ENCODE data around the gene DCBLD1. TPM values are rescaled to one million over a fixed set of nuclear protein-coding genes. Genes with fewer than 3 reads are reported as not detected.

DCBLD1 gene
- total RNA-seq, 1 experiment from 2014 or later = 28.2 TPM

DNA sequence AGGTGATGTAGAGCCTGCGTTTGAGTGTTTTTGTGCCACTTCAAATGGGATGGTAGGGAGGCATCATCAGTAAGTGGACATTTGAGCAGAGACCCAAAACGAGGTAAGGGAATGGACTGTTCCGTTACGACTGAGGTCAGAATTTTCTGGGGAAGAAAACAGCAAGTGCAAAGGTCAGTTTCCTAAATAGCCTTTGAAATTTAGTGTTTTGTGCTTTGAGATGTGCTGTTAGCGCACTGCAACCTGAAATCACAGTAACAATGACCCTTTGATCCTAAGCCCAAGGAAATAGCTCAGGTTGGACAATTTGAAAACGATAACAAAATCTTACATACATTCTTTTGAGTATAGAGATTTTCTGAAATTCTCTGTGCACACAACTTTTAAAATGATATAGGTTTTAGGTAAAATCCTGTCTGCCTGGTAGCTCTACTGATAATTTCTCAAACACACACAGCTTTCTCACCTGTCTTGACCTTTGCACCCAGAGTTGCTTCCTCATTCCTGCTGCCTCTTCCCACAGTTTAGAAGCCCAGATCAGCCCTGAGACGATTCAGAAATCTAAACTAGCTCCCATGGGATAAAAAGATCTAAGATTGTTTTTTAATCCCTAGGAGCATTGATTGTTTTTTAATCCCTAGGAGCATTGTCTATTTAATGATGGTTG is 22.1 kb downstream of the DCBLD1 start:
- BruUV-seq (replicated peaks) = no TSS peak
- TF ChIP-seq, protein P1, sequence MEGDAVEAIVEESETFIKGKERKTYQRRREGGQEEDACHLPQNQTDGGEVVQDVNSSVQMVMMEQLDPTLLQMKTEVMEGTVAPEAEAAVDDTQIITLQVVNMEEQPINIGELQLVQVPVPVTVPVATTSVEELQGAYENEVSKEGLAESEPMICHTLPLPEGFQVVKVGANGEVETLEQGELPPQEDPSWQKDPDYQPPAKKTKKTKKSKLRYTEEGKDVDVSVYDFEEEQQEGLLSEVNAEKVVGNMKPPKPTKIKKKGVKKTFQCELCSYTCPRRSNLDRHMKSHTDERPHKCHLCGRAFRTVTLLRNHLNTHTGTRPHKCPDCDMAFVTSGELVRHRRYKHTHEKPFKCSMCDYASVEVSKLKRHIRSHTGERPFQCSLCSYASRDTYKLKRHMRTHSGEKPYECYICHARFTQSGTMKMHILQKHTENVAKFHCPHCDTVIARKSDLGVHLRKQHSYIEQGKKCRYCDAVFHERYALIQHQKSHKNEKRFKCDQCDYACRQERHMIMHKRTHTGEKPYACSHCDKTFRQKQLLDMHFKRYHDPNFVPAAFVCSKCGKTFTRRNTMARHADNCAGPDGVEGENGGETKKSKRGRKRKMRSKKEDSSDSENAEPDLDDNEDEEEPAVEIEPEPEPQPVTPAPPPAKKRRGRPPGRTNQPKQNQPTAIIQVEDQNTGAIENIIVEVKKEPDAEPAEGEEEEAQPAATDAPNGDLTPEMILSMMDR (IDR thresholded peaks at IDR 0.05; ENCODE audit: unreplicated experiment) = no peak
- Mint-ChIP-seq H3K27ac (ENCODE audit: unreplicated experiment) (peak overlapping the region; percentile 22), H3K4me3 (ENCODE audit: low read depth, unreplicated experiment) (no peak overlapping the region), H3K36me3 (ENCODE audit: insufficient read depth, unreplicated experiment) (peaks cover 8% of the 10 kb centered on the region), H3K9me3 (ENCODE audit: low read depth, unreplicated experiment) (no peaks in the 10 kb centered on the region), H3K27me3 (ENCODE audit: unreplicated experiment) (no peaks in the 10 kb centered on the region), H3K4me1 (ENCODE audit: low read depth, unreplicated experiment) (peaks cover 47% of the 10 kb centered on the region)
- no peak for DNase-seq
- CTCF ChIA-PET = no interaction called here
- intact Hi-C loops (cut with micrococcal nuclease; ENCODE audit: unreplicated experiment) = no loop called here

DNA sequence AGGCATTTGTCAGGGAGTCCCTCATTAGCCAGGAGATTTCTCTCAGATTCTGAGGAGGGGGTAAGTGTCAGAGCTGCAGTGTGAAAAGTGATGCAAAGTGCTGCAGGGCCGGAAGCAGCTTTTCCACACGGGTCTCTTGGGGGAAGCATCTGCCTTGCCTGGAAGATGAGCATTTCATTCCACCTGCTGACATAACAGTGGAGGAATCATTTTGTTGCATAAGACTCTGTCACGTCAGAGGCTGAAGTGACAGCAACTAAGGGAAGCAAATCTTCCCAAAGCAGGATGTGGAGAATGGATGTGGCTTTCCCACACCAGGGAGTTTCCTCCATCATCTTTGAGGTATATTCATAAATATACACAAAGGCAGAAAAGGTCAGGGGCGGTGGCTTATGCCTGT is 22.8 kb downstream of the DCBLD1 start:
- DNase-seq = no peak
- Mint-ChIP-seq H3K9me3 (ENCODE audit: low read depth, unreplicated experiment) (no peaks in the 10 kb centered on the region), H3K4me1 (ENCODE audit: low read depth, unreplicated experiment) (peaks cover 47% of the 10 kb centered on the region), H3K36me3 (ENCODE audit: insufficient read depth, unreplicated experiment) (peaks cover 8% of the 10 kb centered on the region), H3K27ac (ENCODE audit: unreplicated experiment) (no peak overlapping the region), H3K27me3 (ENCODE audit: unreplicated experiment) (no peaks in the 10 kb centered on the region), H3K4me3 (ENCODE audit: low read depth, unreplicated experiment) (no peak overlapping the region)
- no TSS peak for BruUV-seq (replicated peaks)
- intact Hi-C loops (cut with micrococcal nuclease; ENCODE audit: unreplicated experiment) = no loop called here
- TF ChIP-seq, protein P1 (IDR thresholded peaks at IDR 0.05; ENCODE audit: unreplicated experiment) = no peak
- CTCF ChIA-PET = no interaction called here

DNA sequence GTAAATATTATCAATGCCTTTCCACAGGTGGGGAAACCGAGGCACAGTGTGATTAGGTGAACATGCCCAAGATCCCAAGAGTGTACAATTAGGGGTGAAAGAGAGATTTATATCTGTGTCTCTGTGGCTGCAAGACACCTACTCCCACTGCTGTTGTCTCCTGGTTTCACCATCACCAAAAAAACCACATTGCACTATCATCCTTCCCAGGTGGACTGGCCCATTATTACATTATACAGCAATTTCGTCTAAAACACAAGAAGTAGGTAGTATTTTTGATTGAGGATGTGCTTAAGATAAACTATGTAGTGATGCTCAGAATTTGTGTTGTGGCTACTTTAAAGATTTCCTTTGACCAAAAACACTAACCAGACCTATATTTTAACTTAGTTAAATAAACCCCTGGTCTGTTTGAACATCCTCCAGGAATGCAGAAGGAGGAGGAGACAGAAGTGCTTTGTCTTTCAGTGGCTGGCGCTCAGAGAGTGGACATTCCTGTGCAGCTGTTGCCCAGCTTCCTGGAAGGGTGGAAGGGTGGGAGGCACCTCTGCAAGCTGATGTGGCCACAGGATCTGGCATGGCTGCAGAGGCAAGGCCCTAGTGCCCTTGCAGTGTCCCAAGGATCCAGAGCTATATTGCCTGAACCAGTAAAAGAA is 23.8 kb downstream of the DCBLD1 start:
- intact Hi-C loops (cut with micrococcal nuclease; ENCODE audit: unreplicated experiment) = no loop called here
- Mint-ChIP-seq H3K36me3 (ENCODE audit: insufficient read depth, unreplicated experiment) (peaks cover 8% of the 10 kb centered on the region), H3K27ac (ENCODE audit: unreplicated experiment) (no peak overlapping the region), H3K4me3 (ENCODE audit: low read depth, unreplicated experiment) (no peak overlapping the region), H3K27me3 (ENCODE audit: unreplicated experiment) (no peaks in the 10 kb centered on the region), H3K4me1 (ENCODE audit: low read depth, unreplicated experiment) (peaks cover 47% of the 10 kb centered on the region), H3K9me3 (ENCODE audit: low read depth, unreplicated experiment) (no peaks in the 10 kb centered on the region)
- DNase-seq = no peak
- BruUV-seq (replicated peaks) = no TSS peak
- TF ChIP-seq, protein P1 (IDR thresholded peaks at IDR 0.05; ENCODE audit: unreplicated experiment) = no peak
- CTCF ChIA-PET = no interaction called here

DNA sequence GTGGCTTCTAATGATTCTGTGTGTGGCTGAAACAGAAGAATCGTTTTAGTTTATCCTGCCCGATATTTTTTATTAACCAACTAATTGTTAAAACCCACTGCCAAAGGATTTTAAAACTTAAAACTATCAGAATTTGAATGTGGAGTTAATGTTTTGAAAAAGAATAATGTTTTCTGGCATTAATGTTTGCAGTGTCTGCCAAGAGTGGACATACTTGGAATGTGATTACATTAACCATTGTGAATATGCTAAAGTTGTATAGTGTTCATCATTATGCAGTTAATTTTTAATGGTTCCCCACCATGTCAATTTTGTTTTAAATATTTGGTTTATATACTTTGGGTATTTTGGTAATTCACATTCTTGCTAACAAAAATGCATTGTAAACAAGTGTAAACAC is 24.4 kb downstream of the DCBLD1 start:
- Mint-ChIP-seq H3K36me3 (ENCODE audit: insufficient read depth, unreplicated experiment) (peaks cover 8% of the 10 kb centered on the region), H3K27ac (ENCODE audit: unreplicated experiment) (no peak overlapping the region), H3K4me3 (ENCODE audit: low read depth, unreplicated experiment) (no peak overlapping the region), H3K4me1 (ENCODE audit: low read depth, unreplicated experiment) (peaks cover 43% of the 10 kb centered on the region), H3K9me3 (ENCODE audit: low read depth, unreplicated experiment) (no peaks in the 10 kb centered on the region), H3K27me3 (ENCODE audit: unreplicated experiment) (no peaks in the 10 kb centered on the region)
- CTCF ChIA-PET = no interaction called here
- BruUV-seq (replicated peaks) = no TSS peak
- TF ChIP-seq, protein P1 (IDR thresholded peaks at IDR 0.05; ENCODE audit: unreplicated experiment) = no peak
- intact Hi-C loops (cut with micrococcal nuclease; ENCODE audit: unreplicated experiment) = no loop called here
- DNase-seq = no peak

Measured in Calu3 (cell line).